ENCODE measurements around the gene HLF.

DNA sequence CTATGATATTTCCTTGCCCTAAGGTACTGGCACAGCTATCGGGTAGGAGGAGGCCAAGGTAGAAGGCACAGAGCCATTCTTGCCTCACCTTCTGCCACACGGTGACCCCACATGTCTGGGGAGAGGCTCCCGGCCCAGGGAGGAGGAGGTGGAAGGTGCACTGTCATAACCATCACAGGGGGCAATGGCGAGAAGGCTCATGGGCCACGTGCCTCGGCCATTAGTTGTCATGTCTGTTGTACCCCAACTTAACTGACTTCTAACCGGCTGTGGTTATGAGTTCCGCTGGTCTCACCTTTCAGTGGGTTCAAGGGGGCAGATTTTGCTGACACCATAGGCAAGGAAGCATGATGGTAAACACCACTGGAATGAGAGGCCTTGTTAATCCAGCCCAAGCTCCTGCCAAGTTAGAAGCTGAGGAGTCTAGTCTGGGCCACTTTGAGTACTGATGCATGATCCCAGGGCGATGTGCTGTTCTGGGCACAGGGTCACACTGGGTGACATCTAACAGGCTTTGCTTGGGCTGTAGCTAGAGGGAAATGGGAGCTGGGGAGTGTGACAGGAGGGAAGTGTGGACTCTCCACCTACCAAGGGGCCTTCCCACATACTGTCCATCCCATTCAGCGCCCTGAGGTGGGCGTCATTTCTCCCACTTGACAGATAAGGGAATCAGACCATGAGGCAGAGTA, 39.6 kb downstream of the HLF start:
- TF ChIP-seq POLR2AphosphoS5 (IDR thresholded peaks at IDR 0.05) (no peak), POLR2A (IDR thresholded peaks at IDR 0.05) (no peak)
- TF ChIP-seq, protein P1, sequence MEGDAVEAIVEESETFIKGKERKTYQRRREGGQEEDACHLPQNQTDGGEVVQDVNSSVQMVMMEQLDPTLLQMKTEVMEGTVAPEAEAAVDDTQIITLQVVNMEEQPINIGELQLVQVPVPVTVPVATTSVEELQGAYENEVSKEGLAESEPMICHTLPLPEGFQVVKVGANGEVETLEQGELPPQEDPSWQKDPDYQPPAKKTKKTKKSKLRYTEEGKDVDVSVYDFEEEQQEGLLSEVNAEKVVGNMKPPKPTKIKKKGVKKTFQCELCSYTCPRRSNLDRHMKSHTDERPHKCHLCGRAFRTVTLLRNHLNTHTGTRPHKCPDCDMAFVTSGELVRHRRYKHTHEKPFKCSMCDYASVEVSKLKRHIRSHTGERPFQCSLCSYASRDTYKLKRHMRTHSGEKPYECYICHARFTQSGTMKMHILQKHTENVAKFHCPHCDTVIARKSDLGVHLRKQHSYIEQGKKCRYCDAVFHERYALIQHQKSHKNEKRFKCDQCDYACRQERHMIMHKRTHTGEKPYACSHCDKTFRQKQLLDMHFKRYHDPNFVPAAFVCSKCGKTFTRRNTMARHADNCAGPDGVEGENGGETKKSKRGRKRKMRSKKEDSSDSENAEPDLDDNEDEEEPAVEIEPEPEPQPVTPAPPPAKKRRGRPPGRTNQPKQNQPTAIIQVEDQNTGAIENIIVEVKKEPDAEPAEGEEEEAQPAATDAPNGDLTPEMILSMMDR (IDR thresholded peaks at IDR 0.05) = no peak
